ENCODE results near the gene MBD3L1.

Gene MBD3L1

DNA sequence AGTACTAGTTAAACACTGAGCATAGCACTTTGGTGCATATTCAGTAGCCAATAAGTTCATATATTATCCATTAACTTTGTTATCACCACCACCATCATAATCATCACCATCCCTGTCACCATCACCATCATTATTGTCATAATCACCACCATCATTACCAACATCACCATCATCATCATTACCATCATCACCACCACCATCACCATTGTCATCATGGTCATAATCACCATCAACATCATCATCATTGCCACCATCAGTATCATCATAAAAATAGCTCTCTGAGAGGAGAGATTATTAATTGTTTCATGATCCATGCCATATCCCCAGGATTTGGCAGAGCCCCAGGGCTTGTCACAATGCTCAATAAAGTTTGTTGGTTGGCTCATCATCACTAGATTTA lies 49.3 kb downstream of the MBD3L1 start:
- DNase-seq (ENCODE audit: low spot score): no peak

DNA sequence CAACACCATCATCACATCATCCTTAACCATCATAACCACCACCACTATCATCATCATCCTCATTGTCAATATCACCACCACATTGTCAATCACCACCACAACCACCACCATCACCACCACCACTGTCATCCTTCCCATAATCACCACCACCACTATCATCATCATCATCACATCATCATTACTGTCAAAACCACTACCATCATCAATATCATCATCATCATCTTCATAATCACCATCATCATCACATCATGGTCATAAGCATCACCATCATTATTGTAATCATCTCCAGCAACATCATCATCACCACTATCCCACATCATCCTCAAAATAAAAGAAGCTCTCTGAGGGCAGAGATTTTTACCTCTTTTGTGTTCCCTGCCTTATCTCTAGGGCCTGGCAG lies 52.2 kb downstream of the MBD3L1 start:
- no peak for DNase-seq (ENCODE audit: low spot score)

DNA sequence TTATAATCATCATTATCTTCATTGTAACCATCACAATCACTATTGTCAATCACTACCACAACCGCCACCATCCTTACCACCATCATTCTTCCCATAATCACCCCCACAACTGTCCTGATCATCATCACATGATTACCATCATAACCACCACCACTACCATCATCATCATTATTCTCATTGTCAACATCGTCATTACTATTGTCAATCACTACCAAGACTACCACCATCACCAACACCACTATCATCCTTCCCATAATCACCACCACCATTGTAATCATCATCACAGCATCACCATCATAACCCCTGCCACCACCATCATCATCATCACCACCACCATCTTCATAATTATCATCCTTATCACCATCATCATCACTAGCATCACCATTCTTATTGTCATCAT lies 55.2 kb downstream of the MBD3L1 start:
- DNase-seq (ENCODE audit: low spot score): no peak

DNA sequence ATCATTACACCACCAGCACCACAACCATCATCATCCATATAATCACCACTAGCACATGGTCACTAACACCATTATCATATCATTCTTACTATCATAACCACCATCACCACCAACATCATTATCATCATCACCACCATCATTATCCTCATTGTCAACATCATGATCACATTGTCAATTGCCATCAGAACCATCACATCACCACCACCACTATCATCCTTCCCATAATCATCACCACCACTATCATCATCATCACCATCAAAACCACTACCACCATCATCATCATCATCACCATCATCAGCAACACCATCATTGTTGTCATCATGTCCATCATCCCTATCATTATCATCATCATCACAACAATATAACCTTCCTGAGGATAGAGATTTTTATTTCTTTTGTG lies 58.1 kb downstream of the MBD3L1 start:
- no peak for DNase-seq (ENCODE audit: low spot score)
